GM12878 (cell line): ENCODE results near the gene CALB2.

ENCODE experiments used
- CTCF ChIP-seq, 3 experiments: IDR thresholded peaks in 2 of 3; conservative IDR thresholded peaks in 1 of 3; 2 replicates each; pipeline ENCODE4 v1.5.1; 2011; ENCODE audit warnings: low read depth in 3 of 3, low read length in 3 of 3, mild to moderate bottlenecking in 3 of 3, control low read depth in 2 of 3, moderate library complexity in 2 of 3, inconsistent platforms in 1 of 3, mixed read lengths in 1 of 3; ENCODE audit not compliant: control insufficient read depth in 2 of 3, insufficient read depth in 1 of 3; ENCODE audit errors: extremely low read depth in 1 of 3
- EP300 ChIP-seq, 2 experiments: fragments of 150-350 bp in 1 of 2; IDR thresholded peaks; 2 replicates each; pipeline ENCODE4 v1.6.1; 2011 to 2012; ENCODE audit warnings: low read depth in 2 of 2, low read length in 2 of 2, borderline replicate concordance in 1 of 2, improper control_type of control experiment in 1 of 2, inconsistent platforms in 1 of 2; ENCODE audit not compliant: control insufficient read depth in 1 of 2
- FOS ChIP-seq: IDR thresholded peaks from 3 replicates; pipeline ENCODE4 v1.6.1; 2011; ENCODE audit warnings: borderline replicate concordance; ENCODE audit not compliant: insufficient read length; ENCODE audit errors: extremely low read depth
- MXI1 ChIP-seq: fragments of 150-350 bp; IDR thresholded peaks from 2 replicates; pipeline ENCODE4 v1.6.1; 2011; ENCODE audit warnings: low read depth, mild to moderate bottlenecking, inconsistent platforms, low read length, improper control_type of control experiment
- POLR2A ChIP-seq: IDR thresholded peaks from 2 replicates; pipeline ENCODE4 v1.6.1; 2011; ENCODE audit warnings: low read depth, mild to moderate bottlenecking, low read length
- RAD21 ChIP-seq: IDR thresholded peaks from 2 replicates; pipeline ENCODE4 v1.6.1; 2011; ENCODE audit warnings: mild to moderate bottlenecking, low read depth, low read length, moderate library complexity; ENCODE audit not compliant: insufficient read depth
- SPI1 ChIP-seq: IDR thresholded peaks from 2 replicates; pipeline ENCODE4 v1.6.1; 2011; ENCODE audit warnings: low read depth, mild to moderate bottlenecking, low read length, moderate library complexity, borderline replicate concordance; ENCODE audit not compliant: insufficient read depth
- TCF12 ChIP-seq: IDR thresholded peaks from 2 replicates; pipeline ENCODE4 v1.6.1; 2011; ENCODE audit warnings: low read depth, mild to moderate bottlenecking, low read length
- ZBTB33 ChIP-seq: fragments of 450-650 bp; IDR thresholded peaks from 2 replicates; pipeline ENCODE4 v1.6.1; 2017; ENCODE audit warnings: mild to moderate bottlenecking
- ZNF217 ChIP-seq: fragments of 450-650 bp; IDR thresholded peaks from 2 replicates; pipeline ENCODE4 v1.6.1; 2017; ENCODE audit warnings: antibody characterized with exemption, mild to moderate bottlenecking
- TF ChIP-seq, protein P1 (sequence below): IDR thresholded peaks from 2 replicates; pipeline ENCODE4 v1.6.1; 2011; ENCODE audit warnings: borderline replicate concordance, low read depth, mild to moderate bottlenecking, moderate library complexity, low read length; ENCODE audit not compliant: insufficient read depth, poor library complexity, severe bottlenecking
- TF ChIP-seq, protein P2 (sequence below): IDR thresholded peaks from 2 replicates; pipeline ENCODE4 v1.6.1; 2012; ENCODE audit warnings: mild to moderate bottlenecking, low read depth, low read length

DNA sequence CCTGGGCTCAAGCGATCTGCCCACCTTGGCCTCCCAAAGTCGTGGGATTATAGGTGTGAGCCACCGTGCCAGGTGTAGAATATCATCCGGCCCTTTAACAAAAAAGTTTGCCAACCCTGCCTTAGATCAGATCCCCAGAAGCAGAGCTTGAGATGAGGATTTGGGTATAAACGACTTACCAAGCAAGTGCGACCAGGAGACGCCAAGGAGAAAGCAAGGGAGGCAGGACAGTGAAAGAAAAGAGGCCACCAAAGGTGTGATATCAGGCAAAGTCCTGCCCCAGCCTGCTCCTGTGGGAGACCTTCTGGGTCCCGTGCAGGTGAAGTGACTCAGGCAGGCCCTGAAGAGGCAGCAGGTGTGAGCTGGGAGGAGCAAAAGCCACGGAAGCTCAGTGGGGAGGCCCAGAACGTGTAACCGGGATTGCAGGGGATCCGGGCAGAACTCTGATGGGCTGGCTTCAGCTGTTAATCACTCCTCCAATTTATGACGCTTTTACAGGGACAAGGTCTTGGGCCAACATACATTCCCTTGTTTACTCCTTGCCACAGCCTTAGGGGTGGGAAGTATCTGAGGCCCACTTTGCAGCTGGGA is 14.1 kb upstream of the CALB2 start:
- TF ChIP-seq SPI1 (no peak), CTCF (IDR thresholded peaks at IDR 0.05 in 2 of 3, conservative IDR thresholded peaks at IDR 0.05 in 1 of 3; ENCODE audit: control insufficient read depth in 2 of 3, extremely low read depth in 1 of 3, insufficient read depth in 1 of 3, low read depth in 3 of 3, low read length in 3 of 3) (no peak), ZNF217 (no peak), EP300 (IDR thresholded peaks at IDR 0.05; ENCODE audit: borderline replicate concordance in 1 of 2, control insufficient read depth in 1 of 2, low read depth in 2 of 2, low read length in 2 of 2) (no peak), ZBTB33 (no peak), TCF12 (no peak), MXI1 (no peak), RAD21 (no peak), POLR2A (no peak), FOS (no peak)
- TF ChIP-seq, protein P1, sequence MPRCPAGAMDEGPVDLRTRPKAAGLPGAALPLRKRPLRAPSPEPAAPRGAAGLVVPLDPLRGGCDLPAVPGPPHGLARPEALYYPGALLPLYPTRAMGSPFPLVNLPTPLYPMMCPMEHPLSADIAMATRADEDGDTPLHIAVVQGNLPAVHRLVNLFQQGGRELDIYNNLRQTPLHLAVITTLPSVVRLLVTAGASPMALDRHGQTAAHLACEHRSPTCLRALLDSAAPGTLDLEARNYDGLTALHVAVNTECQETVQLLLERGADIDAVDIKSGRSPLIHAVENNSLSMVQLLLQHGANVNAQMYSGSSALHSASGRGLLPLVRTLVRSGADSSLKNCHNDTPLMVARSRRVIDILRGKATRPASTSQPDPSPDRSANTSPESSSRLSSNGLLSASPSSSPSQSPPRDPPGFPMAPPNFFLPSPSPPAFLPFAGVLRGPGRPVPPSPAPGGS, result no peak
- TF ChIP-seq, protein P2, sequence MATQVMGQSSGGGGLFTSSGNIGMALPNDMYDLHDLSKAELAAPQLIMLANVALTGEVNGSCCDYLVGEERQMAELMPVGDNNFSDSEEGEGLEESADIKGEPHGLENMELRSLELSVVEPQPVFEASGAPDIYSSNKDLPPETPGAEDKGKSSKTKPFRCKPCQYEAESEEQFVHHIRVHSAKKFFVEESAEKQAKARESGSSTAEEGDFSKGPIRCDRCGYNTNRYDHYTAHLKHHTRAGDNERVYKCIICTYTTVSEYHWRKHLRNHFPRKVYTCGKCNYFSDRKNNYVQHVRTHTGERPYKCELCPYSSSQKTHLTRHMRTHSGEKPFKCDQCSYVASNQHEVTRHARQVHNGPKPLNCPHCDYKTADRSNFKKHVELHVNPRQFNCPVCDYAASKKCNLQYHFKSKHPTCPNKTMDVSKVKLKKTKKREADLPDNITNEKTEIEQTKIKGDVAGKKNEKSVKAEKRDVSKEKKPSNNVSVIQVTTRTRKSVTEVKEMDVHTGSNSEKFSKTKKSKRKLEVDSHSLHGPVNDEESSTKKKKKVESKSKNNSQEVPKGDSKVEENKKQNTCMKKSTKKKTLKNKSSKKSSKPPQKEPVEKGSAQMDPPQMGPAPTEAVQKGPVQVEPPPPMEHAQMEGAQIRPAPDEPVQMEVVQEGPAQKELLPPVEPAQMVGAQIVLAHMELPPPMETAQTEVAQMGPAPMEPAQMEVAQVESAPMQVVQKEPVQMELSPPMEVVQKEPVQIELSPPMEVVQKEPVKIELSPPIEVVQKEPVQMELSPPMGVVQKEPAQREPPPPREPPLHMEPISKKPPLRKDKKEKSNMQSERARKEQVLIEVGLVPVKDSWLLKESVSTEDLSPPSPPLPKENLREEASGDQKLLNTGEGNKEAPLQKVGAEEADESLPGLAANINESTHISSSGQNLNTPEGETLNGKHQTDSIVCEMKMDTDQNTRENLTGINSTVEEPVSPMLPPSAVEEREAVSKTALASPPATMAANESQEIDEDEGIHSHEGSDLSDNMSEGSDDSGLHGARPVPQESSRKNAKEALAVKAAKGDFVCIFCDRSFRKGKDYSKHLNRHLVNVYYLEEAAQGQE, result no peak
